HG02623 (cell line): ENCODE results near the gene PRKCE.
A peak's percentile ranks its signal among the peaks of the same experiment; 100 is the strongest.
"Not testable (repeated sequence)": the region's sequence is repeated elsewhere in the genome, so short reads cannot be mapped to it uniquely, and the experiment has no call there.

Experiments
- ATAC-seq: cut with Tn5 transposase; IDR thresholded peaks from one replicate; pipeline ENCODE4 v1.9.1; 2021; ENCODE audit warnings: moderate library complexity; ENCODE audit not compliant: unreplicated experiment

Gene PRKCE

DNA sequence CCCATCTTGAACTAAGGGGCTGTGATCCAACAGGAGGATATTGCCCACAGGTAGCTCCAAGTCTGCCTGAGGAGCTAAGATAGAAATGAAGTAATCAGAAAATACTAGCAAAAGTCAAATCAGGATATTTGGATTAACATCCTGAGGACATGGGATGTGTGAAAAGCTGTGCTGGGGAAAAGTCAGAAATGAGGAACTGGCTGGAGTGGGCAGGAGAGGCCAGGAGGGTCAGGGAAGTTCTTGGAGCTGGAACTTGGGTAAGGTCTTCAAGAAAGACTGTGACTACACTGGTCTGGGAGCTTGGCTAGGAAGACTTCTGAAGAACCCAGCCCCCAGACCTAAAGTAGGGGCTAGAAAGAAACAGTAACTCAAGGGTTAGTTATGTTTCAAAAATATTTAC, 250.9 kb downstream of the PRKCE start:
- ATAC-seq: no peak

DNA sequence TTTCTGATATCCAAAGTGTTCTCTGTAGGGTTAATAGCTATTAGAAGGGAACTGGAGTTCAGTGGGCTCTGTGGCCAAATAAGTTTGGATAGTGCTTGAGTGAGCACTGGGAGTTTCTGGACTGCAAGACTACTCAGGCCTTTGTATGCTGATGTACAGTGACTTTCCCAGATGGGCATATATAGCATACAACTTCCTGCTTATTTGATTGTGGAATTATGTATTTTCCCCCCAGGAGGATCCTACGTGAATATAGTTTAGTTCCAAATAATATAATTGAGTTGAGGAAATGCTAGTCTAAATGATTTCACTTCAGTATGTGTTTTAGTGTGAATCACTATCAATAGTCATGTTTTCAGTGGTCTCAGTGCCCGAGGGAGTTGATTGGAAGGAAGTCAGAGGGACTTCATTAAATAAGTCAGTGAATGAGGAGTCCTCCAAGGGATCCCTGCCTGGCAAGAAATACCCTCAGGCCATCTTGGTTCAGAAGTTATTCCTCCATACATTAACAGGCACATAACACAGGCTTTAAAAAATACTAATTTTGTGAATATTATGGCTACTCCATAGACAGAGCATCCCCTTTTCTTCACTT, 251.4 kb downstream of the PRKCE start:
- no peak for ATAC-seq

DNA sequence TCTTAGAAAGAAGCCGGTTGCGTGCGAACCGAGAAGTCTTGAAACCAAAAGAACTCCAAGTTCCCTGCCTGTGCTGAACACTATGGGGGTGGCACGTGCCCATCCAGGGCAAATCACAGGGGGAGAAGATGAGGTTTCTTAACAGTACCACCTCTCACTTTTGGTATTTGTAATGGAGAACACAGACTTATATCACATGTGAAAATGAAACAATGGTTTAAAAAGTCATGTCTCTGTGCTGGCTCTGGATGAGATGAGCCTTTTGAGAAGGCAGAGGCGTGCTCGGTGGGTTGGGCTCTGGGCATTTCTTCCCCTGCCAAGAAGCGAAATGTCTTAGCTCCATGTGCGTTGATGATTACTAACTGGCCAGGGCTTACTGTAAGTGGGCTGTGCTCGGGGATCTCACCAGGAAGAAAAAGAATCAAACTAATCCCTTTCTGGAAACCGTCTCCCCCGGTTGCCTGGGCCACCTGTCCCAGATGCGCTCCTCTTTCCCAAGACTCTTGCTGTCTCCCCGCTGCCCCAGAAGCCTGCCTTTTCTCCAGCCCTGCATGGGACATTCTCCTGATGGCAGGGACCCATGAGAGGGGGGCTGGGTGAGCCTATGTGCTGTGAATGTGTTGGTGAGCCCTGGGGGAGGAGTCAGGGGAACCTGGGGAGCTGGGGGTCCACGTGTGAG, 252.9 kb downstream of the PRKCE start:
- ATAC-seq: no peak

DNA sequence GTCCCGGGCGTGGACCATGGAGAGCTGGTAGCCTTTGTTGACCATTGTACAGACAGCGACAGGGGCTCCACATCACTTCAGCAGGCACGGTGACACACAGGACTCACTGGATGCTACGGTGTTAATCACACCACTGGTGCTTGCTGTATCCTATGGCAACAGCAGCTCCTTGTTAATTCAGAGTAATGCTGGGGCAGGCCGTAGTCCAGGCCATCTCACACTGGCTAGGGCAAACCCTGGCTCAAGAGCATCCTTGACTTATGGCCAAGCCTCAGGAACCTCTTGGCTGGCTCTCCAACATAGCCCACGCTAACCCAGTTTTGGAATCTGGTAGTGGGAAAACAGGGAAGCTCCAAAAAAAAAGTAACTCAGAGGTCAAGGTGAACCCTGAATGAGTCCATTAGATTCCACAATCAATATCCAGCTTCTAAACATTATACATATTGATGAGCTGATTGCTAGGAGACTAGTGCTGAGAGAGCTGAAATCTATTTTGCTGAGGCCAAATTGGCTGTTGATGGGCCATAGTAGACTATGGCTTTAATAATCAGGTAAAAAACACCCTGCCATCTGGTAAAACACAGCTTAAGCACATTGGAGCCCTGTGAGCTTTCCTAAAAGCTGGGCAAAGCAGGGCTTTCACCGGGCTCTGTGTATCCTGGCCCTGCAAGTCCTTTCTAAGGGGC, 253.6 kb downstream of the PRKCE start:
- ATAC-seq: no peak

DNA sequence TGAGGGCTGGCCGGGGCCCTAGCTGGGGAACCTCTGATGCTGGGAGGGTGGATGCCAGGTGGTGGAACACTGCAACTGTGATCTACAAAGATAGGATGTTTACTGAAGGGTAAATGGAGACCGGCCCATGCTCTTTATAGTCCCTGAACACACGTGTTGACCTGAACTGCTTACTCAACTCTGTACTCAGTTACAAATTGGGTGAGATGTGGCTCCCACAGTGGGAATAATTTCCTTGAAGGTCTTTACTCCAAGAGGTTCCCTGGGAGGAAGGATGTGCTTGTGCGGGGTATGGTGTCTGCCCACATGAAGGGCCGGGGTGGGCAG, 254.1 kb downstream of the PRKCE start:
- ATAC-seq: no peak

DNA sequence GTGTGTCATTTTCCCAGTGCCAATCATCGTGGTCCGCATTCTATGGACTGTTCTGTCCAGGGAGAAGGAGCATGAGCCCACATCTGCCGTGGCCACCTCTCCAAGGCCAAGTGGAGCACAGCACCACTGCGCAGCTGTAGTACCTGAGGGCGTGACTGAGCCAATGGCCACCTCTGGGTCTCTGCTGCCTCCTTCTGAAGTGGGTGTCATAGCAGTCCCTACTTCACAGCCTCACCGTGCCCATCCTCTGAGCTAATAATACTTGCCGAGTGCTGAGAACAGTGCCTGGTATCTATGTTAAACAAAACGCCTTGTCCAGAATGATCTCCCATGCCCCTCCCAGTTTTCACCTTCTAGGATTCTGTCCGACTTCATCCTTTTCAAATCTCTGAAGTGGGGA, 256.1 kb downstream of the PRKCE start:
- no peak for ATAC-seq

DNA sequence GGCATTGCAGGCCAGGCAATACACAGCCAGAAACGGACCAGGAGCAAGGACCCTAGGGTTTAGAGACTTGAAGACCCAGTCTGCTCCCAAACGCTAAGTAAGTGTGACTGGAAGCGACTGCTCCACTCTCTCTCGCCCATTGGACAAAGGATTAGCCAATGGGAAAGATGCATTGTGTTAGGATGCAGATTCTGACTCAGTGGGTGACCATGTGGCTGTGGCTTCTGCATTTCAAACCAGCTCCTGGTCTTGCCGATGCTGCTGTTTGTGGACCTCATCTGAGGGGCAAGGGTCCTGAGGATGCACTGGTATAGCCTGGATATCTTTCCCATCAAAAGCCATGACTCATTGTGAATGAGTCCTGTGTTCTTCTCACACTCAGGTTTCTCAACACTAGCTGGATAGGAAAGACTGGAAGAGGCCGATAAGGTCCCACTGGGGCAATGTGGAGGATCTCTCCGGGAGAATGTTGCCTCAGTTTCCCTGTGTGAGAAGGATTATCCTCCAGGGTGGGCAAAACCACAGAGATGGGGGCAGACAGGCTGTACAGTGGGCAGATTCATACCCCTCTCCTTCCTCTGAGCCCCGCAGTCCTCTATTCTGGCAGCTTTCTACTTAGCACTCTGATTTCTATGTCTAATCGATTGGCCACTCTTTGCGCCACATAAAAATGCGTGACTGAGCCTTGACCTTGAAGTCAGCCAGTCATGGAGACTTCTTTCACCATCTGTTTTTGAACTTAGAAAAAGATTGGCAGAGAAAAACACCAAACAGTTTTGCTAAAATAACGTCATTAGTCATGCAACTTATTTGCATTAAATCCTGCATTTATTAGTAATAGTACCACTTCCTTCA, 257.1 kb downstream of the PRKCE start:
- ATAC-seq: no peak

DNA sequence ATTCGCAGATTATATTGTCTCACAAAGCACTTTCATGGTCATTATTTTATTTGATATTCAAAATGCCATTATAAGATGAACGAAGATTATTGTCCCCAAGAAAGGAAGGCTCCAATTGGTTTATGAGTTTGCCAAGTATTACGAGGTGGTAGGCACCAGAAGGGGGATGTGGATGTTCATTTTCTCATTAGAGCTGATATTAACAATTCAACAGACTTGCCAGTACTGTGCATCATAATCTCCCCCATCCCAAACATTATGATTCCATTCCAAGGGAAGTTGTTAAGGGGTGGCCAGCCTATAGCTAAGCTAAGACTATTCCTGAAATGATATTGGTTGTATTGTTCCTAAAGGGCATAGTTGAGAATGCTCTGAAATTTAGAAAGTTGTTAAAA, 257.7 kb downstream of the PRKCE start:
- no peak for ATAC-seq

DNA sequence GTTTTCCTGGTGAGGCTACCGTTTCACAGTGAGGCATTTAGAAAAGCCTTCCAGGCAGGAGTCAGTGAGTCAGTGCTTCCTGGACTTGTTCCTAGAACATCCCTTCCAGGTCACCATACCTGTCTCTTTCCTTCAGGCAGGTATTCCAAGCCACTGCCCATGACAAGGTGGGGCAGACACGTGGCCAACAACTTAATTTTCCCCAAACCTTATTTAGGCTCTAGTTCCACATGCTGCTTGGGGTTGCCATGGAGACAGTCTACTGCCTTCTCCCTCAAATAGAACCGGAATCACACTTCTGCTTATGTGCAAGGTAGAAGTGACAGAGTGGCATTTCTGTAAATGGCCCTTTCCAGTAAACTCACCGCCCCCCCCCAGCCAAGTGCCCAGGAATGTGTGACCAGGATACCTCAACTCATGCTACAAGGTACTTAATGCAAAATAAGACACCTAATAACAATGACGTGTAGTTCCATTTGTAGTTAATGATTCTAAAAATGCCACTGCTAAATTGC, 258.3 kb downstream of the PRKCE start:
- ATAC-seq: peak; percentile 83

DNA sequence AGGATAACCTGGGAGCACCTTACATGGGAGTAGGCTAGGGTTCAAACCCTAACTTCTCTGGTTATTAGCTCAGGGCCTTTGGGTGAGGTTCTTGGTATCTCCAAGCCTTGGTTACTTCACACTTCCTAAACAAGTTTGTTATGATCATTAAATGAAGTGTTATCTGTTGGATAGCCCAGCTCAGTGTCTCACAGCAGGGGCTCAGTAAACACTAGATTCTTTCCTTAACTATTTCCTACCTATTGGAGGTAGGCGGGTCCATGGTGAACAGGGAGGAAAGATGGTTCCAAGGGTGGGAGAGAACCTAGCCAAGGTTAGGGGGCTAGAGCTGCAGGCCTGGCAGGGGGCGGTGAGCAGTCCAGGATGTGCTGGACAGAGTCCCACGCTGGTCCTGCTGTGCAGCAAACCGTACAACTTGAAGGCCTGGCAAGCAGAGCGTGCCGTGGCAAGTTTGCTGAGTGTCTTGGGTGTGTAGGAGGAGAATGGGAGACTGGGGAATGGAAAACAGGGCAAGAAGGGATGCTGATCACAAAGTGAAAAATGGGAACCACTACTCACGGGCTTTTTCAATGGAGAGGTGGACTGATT, 259.1 kb downstream of the PRKCE start:
- no peak for ATAC-seq

DNA sequence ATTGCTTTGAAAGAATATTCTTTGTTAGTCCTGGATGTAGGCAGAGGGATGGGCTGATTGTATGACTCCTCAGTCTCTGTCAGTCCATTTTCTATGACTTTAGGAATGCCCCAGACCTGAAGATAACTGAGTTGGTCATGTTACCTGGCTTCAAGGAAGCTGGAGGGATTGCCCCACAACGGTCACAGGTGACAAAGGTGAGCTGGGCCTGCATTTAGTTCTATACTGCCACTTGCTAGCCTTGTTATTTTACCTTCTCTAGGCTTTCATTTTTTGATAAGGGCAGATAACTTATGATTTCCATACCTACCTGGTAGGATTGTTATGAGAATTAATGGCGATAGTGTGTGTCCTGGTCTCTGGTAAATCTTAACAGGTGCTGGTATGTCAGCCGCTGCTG, 260.1 kb downstream of the PRKCE start:
- no peak for ATAC-seq

DNA sequence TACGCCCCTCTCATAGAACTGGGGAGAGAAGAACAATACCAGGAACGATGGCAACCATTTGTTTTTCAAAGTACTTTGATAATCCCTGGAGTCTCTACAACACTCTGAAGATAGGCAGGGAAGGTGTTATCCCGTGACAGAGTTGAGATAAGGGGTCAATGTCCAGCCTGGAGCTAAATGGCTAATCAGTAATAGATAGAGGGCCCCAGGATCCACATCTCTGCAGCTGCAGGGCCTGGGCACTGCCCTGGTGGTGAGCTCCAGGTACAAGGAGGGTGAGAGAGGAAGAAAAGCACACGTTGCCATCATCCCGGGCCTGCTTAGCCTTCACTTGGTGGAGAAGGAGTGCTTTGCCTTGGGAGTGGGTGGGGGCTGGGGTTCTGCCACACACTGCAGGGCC, 260.6 kb downstream of the PRKCE start:
- no peak for ATAC-seq

DNA sequence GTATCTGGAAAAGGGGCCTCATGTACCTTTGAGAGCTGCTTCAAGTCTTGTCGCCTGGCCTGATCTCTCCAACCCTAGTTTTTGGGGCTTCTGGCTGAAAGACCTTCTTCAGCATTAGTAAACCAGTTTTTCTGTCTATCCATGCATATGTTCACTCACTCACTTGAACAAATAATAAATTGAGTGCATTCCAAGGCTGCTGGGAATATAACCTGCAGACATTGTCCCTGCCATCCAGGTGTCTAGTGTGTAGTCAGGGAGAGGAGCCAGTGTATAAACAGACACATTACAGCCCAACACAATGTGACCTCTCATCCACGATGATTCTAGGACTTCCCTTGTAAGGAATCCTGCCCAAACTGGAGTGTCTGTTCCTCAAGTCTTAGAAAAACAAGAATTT, 262.1 kb downstream of the PRKCE start:
- ATAC-seq: no peak

DNA sequence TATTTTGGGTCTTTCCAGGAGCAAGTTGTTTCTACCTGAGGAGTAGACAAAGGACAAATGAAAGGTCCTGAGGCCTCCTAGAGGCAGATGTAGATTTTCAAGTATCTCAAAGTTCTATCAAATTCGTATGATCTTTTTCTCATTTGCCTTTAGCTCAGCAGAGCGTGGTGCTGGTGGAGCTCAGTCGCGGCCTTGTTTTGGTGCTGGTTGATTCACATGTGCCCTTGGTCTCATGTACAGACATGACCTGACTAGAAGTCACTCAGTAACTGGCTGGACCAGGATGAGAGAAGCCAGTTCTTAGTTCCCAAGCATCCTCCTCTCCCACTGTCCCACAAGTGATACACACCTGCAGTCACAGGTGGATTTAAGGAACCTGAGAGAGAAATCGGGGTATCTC, 264.0 kb downstream of the PRKCE start:
- ATAC-seq: no peak

DNA sequence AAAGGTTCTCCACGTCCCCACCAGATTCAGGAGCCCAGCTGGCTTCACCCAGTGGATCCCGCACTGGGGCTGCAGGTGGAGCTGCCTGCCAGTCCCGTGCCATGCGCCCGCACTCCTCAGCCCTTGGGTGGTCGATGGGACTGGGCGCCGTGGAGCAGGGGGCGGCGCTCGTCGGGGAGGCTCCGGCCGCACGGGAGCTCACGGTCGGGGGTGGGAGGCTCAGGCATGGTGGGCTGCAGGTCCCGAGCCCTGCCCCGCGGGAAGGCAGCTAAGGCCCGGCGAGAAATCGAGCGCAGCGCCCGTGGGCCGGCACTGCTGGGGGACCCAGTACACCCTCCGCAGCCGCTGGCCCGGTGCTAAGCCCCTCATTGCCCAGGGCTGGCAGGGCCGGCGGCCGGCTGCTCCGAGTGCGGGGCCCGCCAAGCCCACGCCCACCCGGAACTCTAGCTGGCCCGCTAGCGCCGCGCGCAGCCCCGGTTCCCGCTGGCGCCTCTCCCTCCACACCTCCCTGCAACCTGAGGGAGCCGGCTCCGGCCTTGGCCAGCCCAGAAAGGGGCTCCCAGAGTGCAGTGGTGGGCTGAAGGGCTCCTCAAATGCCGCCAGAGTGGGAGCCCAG, 266.2 kb downstream of the PRKCE start:
- not testable (repeated sequence) for ATAC-seq

DNA sequence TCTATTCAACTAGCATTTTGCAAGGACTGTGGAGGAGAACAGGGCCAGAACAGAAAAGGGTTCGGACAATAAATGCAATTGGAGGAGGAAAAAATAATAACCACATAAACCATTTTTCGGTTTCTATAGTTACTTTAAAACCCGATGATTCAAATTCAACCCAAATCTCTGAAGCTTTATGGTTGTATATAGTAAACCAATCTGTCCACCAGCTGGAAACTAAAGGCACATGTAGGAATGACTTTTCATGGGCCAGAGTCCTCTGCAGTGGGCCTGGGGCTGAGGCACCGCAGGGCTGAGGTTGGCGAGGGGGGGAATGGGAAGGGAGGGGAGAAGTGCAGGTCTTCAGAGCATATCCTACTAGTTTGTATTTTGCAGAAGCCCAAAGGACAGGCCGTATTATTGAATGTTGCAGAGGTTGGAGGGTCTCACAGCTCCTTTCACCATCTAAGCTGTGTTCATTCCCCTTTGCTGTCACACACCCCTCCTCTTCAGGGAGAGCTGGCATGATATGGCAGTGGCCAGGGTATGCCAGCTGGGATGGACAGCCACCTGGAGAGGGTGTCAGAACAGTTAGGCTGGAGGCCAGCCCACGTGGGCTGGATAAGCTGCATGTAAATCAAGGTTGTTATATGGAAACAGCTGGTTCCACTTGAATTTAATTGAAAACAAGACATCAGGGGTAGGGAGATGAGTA, 267.1 kb downstream of the PRKCE start:
- no peak for ATAC-seq

DNA sequence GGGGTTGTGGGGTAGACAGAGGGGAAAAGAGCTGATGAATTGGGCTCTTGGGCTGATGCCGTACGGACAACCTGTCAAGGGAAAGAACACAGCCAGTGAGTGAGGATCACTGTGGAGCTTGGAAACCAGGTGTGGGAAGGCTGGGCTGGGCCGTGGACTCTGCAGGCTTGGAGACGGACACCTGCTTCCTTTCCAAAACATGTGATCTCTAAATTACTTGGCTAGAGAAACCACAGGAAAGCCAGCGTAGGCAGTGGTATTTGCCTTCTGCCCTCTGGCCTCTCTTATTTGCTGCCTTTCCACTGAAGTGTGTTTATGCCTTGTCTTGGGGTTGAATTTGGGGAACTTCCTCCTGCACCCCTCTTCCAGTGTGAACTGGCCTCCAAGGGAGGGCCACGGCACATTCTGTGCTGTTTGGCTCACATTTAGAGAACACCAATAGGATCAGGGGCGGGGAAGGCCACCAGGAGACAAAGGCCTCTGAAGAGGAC, 267.7 kb downstream of the PRKCE start:
- no peak for ATAC-seq

DNA sequence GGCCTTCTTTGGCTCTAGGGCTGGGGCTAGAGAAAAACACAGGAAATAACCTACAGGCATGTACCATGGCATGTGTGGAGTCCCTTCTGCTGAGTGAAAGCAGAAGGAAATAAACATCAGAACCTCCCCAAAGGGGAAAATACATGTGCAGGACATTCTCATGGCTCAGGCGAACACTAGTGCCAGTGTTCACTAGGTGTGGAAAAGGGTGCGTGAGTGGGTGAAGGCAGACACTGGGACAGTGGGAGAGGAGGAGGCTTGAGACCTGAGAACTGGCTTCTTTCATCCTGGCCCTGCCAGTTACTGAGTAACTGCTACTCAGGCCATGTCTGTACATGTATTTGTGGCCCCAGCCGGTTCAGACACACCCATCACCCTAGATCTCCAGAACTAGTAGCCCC, 268.2 kb downstream of the PRKCE start:
- no peak for ATAC-seq

DNA sequence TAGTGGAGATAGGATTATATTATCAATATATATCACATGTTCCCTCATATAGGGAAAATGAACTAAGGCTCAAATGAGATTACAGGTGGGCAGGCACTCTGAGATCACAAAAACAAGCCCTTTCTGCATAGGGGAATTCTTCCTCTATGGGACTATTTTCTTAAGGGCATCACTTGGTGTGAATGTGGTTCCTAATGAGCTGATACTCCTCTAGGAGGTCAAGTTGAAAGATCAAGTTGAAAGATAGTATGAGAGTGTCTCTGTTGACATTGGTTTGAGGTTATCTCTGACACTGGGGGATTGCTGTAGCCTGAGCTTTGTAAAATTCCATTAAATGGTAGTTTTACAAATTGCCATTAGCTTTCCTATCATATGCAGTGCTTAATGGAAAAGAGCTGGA, 270.4 kb downstream of the PRKCE start:
- ATAC-seq: no peak

DNA sequence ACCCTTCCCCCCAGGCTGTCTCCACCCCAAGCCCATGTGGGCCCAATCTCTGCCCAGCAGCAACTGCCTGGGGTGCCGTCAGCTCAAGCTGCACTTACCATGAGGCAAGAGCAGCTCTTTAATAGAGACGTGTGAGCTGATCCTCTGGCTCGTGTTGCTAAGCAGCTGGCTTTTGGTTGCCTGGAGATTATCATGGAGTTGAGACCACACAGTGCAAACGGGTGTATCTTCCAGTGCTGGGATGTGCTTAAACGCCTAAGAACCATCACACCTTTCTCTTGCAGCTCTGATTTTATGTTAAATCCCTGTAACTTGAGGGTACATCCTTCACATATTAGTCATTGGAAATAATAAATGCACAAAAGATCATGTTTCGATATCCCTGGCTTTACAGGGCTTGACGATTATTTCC, 271.1 kb downstream of the PRKCE start:
- no peak for ATAC-seq
